Activated CD4-positive, alpha-beta memory T cell treated with anti-CD3 and anti-CD28 coated beads, Interleukin-2, amount 10 ng/mL, durations not matched to agents 7 days and 5 days (primary cell): ENCODE results near the gene PPM1L. TPM values are rescaled to one million over a fixed set of nuclear protein-coding genes. Genes with fewer than 3 reads are reported as not detected.
"Not testable (repeated sequence)": the region's sequence is repeated elsewhere in the genome, so short reads cannot be mapped to it uniquely, and the experiment has no call there.

Source experiments
- CTCF ChIA-PET: fragments of 350-600 bp; sonication (Branson Sonifier 250); formaldehyde crosslinking; loops from one replicate; lab custom pipeline; 2021; ENCODE audit warnings: antibody characterized with exemption, inconsistent platforms; lab: Charles Lee
- POLR2A ChIA-PET: fragments of 350-600 bp; sonication (Branson Sonifier 250); formaldehyde crosslinking; loops from one replicate; lab custom pipeline; 2021; ENCODE audit warnings: antibody characterized with exemption; lab: Charles Lee
- DNase-seq: peaks from one replicate; pipeline ENCODE4 v3.0.0-alpha.2; 2020
- H3K27ac Mint-ChIP-seq: one replicate; pipeline ENCODE4 v1.8.0; 2021; ENCODE audit warnings: mild to moderate bottlenecking, mixed read lengths
- H3K27me3 Mint-ChIP-seq: one replicate; pipeline ENCODE4 v1.8.0; 2021; ENCODE audit warnings: mixed read lengths
- H3K36me3 Mint-ChIP-seq: one replicate; pipeline ENCODE4 v1.8.0; 2021; ENCODE audit warnings: low read depth, mixed read lengths
- H3K4me1 Mint-ChIP-seq: one replicate; pipeline ENCODE4 v1.8.0; 2021; ENCODE audit warnings: mixed read lengths
- H3K4me3 Mint-ChIP-seq: one replicate; pipeline ENCODE4 v1.8.0; 2021; ENCODE audit warnings: mild to moderate bottlenecking, mixed read lengths
- H3K9me3 Mint-ChIP-seq: one replicate; pipeline ENCODE4 v1.8.0; 2021; ENCODE audit warnings: mixed read lengths
- total RNA-seq, 2 experiments: library from RNA; stranded (reverse); gene quantifications; one replicate each; pipeline ENCODE4 v1.2.3, GENCODE V29; 2021

Gene PPM1L
- total RNA-seq, 2 experiments from 2014 or later = 5.9 TPM

- ChIA-PET POLR2A (no interaction called here), CTCF (no interaction called here)
- H3K36me3 Mint-ChIP-seq = no peaks in the 10 kb centered on the region
- peaks cover 3% of the 10 kb centered on the region for H3K9me3 Mint-ChIP-seq
- H3K4me1 Mint-ChIP-seq = no peaks in the 10 kb centered on the region
- H3K4me3 Mint-ChIP-seq = no peak overlapping the region
- H3K27me3 Mint-ChIP-seq = no peaks in the 10 kb centered on the region
- no peak overlapping the region for H3K27ac Mint-ChIP-seq
- DNase-seq = no peak
Observed at GRCh38 chr3:160998581-160998980, 242.6 kb downstream of the PPM1L start.

GRCh38 chr3:160999274-160999673 is 243.2 kb downstream of the PPM1L start:
- Mint-ChIP-seq H3K27me3 (no peaks in the 10 kb centered on the region), H3K4me3 (no peak overlapping the region), H3K4me1 (no peaks in the 10 kb centered on the region), H3K9me3 (peaks cover 3% of the 10 kb centered on the region), H3K36me3 (no peaks in the 10 kb centered on the region), H3K27ac (no peak overlapping the region)
- no peak for DNase-seq
- POLR2A ChIA-PET = no interaction called here
- CTCF ChIA-PET = no interaction called here

GRCh38 chr3:161008086-161008485 is 252.1 kb downstream of the PPM1L start:
- no peak overlapping the region for H3K27ac Mint-ChIP-seq
- H3K9me3 Mint-ChIP-seq = peaks cover 2% of the 10 kb centered on the region
- no peak overlapping the region for H3K4me3 Mint-ChIP-seq
- H3K4me1 Mint-ChIP-seq = no peaks in the 10 kb centered on the region
- CTCF ChIA-PET = no interaction called here
- POLR2A ChIA-PET = no interaction called here
- no peak for DNase-seq
- H3K36me3 Mint-ChIP-seq = peaks cover under 1% of the 10 kb centered on the region
- H3K27me3 Mint-ChIP-seq = peaks cover 3% of the 10 kb centered on the region

- H3K36me3 Mint-ChIP-seq, H3K4me1 Mint-ChIP-seq, DNase-seq, H3K27me3 Mint-ChIP-seq, H3K27ac Mint-ChIP-seq, POLR2A ChIA-PET, H3K4me3 Mint-ChIP-seq, H3K9me3 Mint-ChIP-seq: not testable (repeated sequence)
- CTCF ChIA-PET = interaction anchor here (1.1 kb wide), 1 partner anchor 325 kb away, joined by 3 read pairs; no protein-coding TSS in a partner anchor
Observed at GRCh38 chr3:161010151-161010550, 254.1 kb downstream of the PPM1L start.

GRCh38 chr3:161014843-161015749 is 259.1 kb downstream of the PPM1L start:
- ChIA-PET POLR2A (no interaction called here), CTCF (interaction anchor here (1.2 kb wide), 1 partner anchor 30 kb away, joined by 3 read pairs; no protein-coding TSS in a partner anchor)
- H3K36me3 Mint-ChIP-seq = peaks cover 3% of the 10 kb centered on the region
- DNase-seq = no peak
- no peak overlapping the region for H3K4me3 Mint-ChIP-seq
- peaks cover 2% of the 10 kb centered on the region for H3K9me3 Mint-ChIP-seq
- H3K27ac Mint-ChIP-seq = no peak overlapping the region
- no peaks in the 10 kb centered on the region for H3K4me1 Mint-ChIP-seq
- no peaks in the 10 kb centered on the region for H3K27me3 Mint-ChIP-seq

- Mint-ChIP-seq H3K4me3 (no peak overlapping the region), H3K4me1 (no peaks in the 10 kb centered on the region), H3K9me3 (peaks cover 2% of the 10 kb centered on the region), H3K27me3 (no peaks in the 10 kb centered on the region), H3K27ac (no peak overlapping the region), H3K36me3 (peaks cover 3% of the 10 kb centered on the region)
- DNase-seq = no peak
- ChIA-PET CTCF (no interaction called here), POLR2A (no interaction called here)
Observed at GRCh38 chr3:161016417-161017313, 260.6 kb downstream of the PPM1L start.

GRCh38 chr3:161017971-161018370 is 261.9 kb downstream of the PPM1L start:
- peaks cover 5% of the 10 kb centered on the region for H3K9me3 Mint-ChIP-seq
- H3K27ac Mint-ChIP-seq = no peak overlapping the region
- H3K36me3 Mint-ChIP-seq = peaks cover 4% of the 10 kb centered on the region
- peaks cover 1% of the 10 kb centered on the region for H3K27me3 Mint-ChIP-seq
- ChIA-PET CTCF (no interaction called here), POLR2A (no interaction called here)
- no peaks in the 10 kb centered on the region for H3K4me1 Mint-ChIP-seq
- H3K4me3 Mint-ChIP-seq = no peak overlapping the region
- no peak for DNase-seq

GRCh38 chr3:161020256-161020655 is 264.2 kb downstream of the PPM1L start:
- Mint-ChIP-seq H3K9me3 (peaks cover 12% of the 10 kb centered on the region), H3K27ac (no peak overlapping the region), H3K27me3 (peaks cover 3% of the 10 kb centered on the region), H3K36me3 (peaks cover 3% of the 10 kb centered on the region), H3K4me3 (no peak overlapping the region), H3K4me1 (no peaks in the 10 kb centered on the region)
- ChIA-PET CTCF (no interaction called here), POLR2A (no interaction called here)
- DNase-seq = no peak

GRCh38 chr3:161025911-161026310 is 269.9 kb downstream of the PPM1L start:
- Mint-ChIP-seq H3K36me3 (peaks cover 3% of the 10 kb centered on the region), H3K4me3 (no peak overlapping the region), H3K27ac (no peak overlapping the region), H3K9me3 (peaks cover 11% of the 10 kb centered on the region), H3K27me3 (peaks cover 3% of the 10 kb centered on the region), H3K4me1 (no peaks in the 10 kb centered on the region)
- no peak for DNase-seq
- ChIA-PET CTCF (no interaction called here), POLR2A (no interaction called here)

GRCh38 chr3:161026612-161027510 is 270.8 kb downstream of the PPM1L start:
- Mint-ChIP-seq H3K27ac (no peak overlapping the region), H3K4me3 (no peak overlapping the region), H3K4me1 (no peaks in the 10 kb centered on the region), H3K27me3 (peaks cover 3% of the 10 kb centered on the region), H3K36me3 (peaks cover 3% of the 10 kb centered on the region), H3K9me3 (peaks cover 11% of the 10 kb centered on the region)
- DNase-seq = no peak
- ChIA-PET CTCF (no interaction called here), POLR2A (no interaction called here)

- Mint-ChIP-seq H3K9me3 (peaks cover 14% of the 10 kb centered on the region), H3K36me3 (peaks cover 3% of the 10 kb centered on the region), H3K27me3 (no peaks in the 10 kb centered on the region), H3K4me3 (no peak overlapping the region), H3K4me1 (peaks cover under 1% of the 10 kb centered on the region), H3K27ac (no peak overlapping the region)
- POLR2A ChIA-PET = no interaction called here
- CTCF ChIA-PET = no interaction called here
- DNase-seq = no peak
Observed at GRCh38 chr3:161028555-161029153, 272.6 kb downstream of the PPM1L start.

- no peak for DNase-seq
- H3K4me3 Mint-ChIP-seq = no peak overlapping the region
- no peaks in the 10 kb centered on the region for H3K27me3 Mint-ChIP-seq
- peaks cover 3% of the 10 kb centered on the region for H3K36me3 Mint-ChIP-seq
- H3K4me1 Mint-ChIP-seq = peaks cover 22% of the 10 kb centered on the region
- peaks cover 19% of the 10 kb centered on the region for H3K9me3 Mint-ChIP-seq
- ChIA-PET CTCF (no interaction called here), POLR2A (no interaction called here)
- no peak overlapping the region for H3K27ac Mint-ChIP-seq
Observed at GRCh38 chr3:161031134-161031533, 275.1 kb downstream of the PPM1L start.
